Measurements from ENCODE around the gene HS3ST3B1.

Gene HS3ST3B1

DNA sequence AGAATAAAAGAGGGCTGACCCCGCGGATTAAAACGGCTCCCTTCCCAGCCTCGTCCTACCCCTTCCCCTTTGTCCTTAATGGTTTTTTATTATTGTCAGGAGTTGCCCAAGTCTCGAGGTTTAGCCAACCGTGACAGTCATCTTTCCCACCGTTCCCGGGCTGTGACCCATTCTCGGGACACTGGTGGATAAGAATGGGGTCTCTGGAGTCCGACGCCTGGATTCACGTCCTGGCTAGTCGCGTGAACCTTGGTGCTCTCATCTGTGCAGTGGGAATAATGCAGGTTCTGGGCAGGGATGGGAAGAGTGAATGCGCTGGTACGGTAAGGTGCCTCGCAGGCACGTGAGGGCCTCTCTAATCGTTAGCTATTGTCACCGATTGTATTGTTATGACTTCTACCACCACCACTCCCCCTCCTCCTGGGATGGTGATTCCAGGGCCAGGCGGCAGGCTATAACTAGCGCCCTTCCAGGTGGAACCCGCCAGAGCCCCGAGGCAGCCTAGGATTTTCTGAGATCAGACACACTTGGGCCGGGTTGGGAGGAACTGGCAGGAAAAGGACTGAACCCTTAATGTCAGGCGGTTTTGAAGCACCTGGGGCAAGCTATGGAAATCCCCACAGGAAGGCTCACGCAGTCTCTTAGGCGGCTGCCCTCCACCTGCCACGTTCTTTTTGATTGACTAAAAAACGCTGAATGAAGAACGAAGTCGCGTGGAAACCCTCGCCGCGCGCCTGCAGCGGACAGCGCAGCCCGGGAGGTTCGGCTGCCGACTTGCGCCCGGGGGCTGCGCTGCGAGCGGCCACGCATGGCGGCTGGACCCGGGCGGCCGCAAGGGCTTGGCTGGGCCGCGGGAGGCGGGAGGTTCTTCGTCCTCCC lies 2.7 kb downstream of the HS3ST3B1 start:
- DNase-seq (ENCODE audit: low read depth in 2 of 2): no peak

DNA sequence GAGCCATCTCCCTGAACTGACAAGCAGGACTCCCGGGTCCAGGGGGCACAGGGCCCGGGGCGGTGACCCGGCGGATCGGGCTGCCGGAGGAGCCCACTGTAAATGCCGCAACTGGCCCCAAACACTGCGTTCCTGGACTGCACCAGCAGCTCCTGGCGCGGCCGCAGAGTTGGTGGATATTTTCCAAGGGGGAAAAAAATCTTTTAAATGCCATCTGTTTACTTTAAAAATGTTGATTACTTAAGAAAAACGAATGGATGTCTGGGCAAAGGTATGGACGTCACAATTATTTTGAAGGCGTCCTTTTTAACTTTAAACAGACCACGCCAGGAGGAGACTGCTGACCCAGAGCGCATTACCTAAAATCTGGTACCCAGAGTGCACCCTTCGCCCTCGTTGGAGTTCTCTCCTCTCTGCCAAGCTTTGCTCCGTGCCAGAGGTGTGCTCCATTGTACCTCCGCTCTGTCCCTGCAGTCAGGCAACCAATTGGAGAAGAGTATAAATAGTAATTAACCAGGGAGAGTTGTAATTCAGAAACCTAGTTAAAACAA lies 3.4 kb downstream of the HS3ST3B1 start:
- DNase-seq (ENCODE audit: low read depth in 2 of 2): no peak

DNA sequence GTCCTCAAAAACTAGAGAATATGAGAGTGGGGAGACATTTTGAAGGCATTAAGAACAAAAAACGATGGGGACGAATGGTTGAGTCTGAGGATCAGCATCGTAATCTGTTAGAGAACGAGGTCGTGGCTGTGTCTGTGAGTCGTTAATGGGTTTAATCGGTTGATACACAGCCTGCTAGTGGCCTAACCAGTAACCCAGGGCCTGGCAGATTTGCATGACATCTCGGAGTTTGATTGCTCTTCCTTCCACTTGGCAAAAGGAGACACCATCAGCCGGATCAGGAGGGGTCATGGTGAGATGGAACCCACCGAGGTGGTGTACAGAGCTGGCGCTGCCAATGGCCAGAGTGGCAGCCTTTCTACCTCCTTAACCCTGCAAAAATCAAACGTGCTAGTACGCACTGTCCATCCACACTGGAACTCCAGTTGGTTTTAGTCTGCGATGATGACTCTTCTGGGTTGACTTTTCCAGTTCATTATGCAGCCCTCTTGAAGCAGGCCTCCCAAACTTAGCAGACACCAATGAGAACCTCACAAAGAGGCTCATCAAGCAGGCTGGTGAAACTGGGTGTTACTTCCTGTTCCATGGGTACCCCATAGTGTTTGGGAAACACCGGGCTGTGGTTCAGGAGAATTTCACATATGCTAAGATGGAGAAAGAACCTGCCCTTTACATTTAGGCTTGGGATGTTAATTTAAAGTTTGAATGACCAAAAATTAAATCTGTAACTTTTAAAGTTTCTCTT lies 4.1 kb downstream of the HS3ST3B1 start:
- no peak for DNase-seq (ENCODE audit: low read depth in 2 of 2)

DNA sequence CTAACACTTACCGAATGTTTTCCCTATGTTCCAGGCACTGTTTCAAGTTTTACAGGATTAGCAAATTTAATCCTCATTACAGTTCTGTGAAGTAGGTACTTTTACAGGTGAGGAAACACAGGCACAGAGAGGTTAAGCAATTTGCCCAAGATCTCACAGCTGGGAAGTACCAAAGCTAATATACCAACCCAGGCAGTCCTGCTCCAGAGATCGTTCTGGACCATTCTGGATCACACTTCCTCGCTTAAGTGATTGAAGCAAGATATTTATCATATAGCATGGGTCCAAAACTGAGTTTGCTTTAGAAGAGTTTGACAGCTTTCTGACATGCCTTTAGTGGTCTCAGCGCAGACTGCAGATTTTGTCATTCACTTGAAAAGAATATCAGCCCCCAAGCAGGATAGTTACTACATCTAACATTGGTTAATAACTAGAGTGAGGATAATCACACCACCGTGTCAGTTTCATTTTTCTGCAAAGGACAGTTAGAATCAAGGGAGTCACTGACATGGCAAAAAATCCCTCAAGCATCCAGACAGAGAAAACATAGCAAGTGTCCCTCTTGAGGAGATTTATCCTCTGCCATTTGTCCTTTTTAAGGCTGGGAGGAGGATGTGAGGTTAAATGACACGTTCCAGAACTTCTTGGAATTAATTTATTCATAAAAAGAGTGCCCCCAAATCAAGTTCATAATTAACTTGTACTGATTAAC lies 5.1 kb downstream of the HS3ST3B1 start:
- DNase-seq (ENCODE audit: low read depth in 2 of 2): no peak

DNA sequence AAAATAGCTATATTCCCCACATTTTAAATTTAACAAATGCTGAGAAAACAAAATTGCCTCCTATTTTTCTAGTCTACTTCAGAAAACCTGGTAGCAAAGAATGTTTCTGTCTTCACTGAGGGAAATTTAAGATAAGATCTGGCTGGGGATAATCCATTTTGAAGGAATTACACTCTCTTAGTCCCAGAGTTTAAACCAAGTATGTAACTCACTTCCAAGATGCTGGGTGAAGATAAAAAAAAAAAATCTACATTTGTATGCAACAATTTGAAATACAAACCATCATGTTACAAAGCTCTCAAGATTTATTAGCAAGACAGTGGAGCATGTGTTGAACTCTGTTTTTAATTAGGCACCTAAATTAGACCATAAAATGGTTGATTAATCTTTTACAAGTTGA lies 5.7 kb downstream of the HS3ST3B1 start:
- DNase-seq (ENCODE audit: low read depth in 2 of 2): no peak

DNA sequence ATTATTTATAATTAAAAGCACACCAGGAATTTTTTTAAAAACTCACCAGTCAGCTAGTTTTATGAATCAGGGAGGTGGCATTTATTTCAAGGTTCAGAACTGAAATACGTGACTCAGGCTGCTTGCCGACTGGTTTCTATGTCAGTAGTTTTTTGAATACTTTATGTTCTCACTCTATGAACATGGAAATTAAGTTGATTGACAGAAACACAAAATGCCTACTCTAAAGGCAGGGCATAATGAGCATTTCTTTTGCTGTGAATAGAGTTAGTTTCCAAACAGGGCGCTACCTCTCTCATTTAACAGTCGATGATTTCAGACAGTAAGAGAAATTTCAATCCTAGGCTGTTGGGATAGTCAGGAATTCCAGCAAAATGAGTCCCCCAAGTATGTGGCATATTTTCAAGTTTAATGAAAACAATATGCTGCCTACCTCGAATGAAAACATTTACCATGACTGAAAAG lies 6.7 kb downstream of the HS3ST3B1 start:
- DNase-seq (ENCODE audit: low read depth in 2 of 2): no peak

DNA sequence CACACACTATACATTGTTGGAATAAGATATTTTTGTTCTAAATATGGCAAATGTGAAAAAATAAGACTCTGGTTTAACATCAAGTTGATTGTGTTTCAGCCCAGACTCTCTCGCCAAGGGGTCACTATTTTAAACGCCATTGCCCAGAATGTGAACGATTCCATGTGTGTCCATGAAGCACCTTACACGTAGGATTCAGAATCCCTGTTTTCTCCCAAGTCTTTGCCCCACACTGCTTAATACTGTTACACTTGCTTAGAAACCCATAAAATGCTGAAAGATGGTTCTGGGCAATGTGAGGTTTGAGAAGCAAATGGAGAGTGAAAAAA lies 7.7 kb downstream of the HS3ST3B1 start:
- DNase-seq (ENCODE audit: low read depth in 2 of 2): no peak

DNA sequence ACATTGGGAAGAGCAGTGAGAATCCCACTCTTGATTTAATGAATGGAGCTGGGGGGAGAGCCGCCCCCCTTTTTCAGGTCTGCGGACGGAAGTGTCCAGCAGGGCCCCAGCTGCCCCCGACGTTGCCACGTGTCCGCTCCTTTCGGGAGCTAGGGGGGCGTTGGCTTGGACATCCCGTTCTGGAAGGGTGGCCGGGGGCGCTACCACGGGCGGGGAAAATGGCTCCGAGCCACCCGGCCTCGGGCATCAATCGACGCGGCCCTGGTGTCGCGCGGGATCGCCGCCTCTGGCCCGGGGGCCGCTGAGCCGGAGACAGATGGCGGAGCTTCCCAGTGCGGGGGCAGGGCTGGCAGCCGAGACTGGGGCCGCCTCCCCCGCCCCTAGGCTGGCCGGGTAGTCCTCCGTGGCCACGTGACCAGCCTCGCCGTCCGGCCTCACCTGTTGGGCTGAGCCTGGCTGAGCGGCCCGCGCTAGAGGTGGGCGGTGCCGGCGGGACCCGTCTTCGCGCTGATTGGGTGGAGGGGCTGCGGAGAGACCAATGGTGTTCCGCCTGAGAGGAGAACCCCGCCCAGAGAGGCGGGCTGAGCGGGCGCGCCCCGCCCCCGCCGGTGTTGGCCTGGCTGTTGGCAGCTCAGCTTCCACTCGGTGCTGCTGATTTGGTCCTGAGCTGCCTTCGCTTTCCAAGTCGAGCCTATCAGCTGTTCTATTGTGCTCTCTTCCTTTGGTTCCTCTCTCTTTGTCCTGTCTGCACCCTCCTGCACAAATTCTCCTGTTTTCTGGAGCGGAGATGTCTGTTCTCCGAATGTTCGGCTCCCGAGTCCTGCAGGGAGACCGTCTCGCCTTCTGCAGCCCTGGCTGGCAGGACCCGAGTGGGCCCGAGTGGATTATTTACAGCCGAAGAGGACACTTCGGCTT lies 8.3 kb downstream of the HS3ST3B1 start:
- DNase-seq (ENCODE audit: low read depth in 2 of 2): peak; percentile 87 to 89

DNA sequence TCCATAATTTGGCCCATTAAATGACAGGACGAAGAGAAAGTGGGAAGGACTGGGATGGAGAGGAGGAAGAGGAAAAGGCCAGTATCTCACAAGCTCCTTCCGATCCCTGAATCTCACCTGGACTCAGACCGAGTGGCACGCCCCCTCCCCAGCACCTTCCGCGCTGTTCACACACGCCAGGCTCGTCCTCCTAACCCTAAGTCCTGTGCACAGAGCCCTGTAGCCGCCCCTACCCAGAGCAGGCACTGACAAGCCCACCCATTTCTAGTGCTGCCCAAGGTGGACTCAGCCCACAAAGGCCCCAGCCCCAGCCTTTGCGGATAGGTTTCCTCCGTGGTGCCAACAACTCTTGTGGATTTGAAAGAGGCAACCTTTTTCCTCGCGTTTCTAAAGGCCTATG lies 9.2 kb downstream of the HS3ST3B1 start:
- DNase-seq (ENCODE audit: low read depth in 2 of 2): no peak

DNA sequence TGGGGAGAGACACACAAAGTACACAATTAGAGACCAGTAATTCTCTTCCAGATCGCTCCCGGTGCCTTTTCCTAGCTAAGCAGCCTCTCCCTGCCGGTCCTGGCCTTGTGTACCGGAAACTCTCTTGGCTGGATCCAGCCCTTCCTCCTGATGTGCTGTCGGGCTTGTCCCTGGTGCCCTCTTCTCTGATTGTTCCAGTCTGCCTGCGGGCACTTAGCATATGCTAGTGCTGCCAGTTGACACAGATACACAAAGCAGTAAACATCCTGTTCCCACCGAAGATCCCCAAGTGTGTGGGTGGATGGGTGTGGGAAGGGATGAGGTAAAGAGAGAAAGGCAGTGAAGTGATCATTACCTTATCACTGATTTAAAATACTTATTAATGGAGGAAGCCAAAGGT lies 9.7 kb downstream of the HS3ST3B1 start:
- DNase-seq (ENCODE audit: low read depth in 2 of 2): no peak

DNA sequence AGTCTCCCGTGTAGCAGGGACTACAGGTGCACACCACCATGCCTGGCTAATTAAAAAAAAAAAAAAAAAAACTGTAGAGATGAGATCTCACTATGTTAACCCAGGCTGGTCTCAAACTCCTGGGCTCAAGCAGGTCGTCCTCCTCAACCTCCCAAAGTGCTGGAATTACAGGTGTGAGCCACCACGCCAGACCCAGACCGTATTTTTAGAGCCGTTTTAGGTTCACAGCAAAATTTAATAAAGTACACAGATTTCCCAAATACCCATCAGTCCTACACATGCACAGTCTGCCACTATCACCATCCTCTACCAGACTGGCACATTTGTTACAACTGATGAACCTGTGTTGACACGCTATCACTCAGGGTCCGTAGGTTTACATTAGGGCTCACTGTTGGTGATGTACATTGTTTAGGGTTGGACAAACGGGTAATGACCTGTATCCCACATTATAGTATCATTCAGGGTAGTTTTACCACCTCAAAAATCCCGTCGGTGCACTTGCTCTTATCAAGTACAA lies 10.4 kb downstream of the HS3ST3B1 start:
- no peak for DNase-seq (ENCODE audit: low read depth in 2 of 2)

DNA sequence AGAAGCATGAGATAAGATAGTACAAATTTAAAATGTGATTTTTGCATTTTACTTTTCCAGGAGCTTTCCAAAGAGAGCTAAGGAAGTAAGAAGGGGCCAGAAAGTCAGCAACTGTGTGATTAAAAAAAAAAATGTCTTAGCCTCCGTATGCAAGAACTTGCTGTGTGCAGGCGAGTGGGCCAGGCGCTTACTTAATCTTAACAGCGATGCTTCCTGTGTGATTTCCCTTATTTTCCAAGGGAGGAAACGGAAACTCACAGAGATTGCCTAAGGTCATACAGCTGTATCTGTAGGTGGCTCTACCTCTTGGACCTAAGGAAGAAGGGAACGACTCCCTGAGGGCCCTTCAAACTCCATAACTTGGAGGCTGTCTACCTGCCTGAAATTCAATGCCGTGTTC lies 11.1 kb downstream of the HS3ST3B1 start:
- no peak for DNase-seq (ENCODE audit: low read depth in 2 of 2)

DNA sequence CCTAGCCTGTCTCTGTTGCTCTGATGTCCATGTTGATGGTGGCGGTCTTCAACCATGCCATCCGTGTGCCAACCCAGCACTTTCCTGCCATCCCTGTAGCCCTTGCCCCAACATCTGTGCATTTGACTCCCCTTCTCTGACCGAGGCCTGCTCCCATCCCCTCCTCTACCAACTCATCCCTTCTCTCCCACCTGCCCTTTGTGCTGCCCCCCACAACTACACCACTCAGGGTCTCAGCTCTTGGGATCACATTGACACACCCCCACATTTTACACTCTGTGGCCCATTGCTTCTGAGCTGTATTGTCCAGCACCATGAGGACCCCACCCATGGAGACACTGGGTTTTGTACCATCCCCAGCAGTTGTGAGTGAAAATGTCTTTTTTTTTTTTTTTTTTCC lies 11.6 kb downstream of the HS3ST3B1 start:
- no peak for DNase-seq (ENCODE audit: low read depth in 2 of 2)

DNA sequence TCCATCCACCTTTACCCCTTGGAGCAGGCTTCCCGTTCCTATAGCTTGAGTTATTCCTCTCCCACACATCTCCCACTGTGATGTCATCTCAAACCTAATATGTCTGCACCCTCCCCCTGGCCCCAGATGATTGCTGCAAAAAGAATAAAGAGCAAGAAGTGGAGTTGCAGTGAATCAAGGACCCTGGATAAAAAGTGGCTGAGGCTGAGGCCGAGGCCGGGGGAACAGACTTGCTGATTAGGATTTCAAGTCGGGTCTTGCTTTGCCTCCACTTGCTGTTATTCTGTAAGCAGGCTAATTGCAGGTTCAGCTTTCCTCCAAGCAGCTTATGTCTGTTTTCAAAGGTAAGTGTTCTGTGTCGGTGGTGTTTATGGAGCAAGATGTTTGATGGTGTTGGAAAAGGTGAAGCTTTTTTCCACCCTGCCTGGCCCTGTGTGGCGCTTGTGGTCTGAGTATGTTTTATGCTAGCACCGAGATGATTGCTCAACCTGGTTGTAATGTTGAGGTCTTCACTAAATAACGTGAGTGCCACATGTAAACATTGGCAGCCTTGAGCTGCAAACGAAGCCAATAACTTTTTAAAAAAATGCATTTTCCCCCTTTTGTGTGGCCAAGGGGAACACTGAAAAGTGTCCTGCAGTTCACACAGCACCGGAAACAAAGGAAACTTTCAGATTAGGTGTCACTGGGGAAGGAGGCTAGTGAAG lies 15.4 kb downstream of the HS3ST3B1 start:
- no peak for DNase-seq (ENCODE audit: low read depth in 2 of 2)

DNA sequence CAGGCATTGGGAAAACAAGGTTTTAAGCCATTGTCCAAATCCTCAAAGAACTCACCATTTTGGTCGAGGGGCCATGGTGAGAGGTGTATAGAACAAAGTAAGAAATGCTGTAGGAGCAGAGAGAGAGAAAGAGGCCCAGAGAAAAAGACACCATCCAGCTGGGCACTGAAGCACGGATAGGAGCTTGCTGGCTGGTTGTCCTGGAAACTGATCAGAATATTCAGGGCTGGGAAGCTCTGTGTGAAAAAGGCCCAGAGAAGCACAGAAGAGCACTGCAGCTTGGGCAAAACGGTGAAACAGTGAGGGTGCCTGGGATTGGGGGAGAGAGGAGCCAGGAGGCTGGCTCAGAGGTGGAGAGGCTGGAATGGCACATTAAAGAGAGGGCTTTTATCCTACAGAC lies 16.5 kb downstream of the HS3ST3B1 start:
- no peak for DNase-seq (ENCODE audit: low read depth in 2 of 2)

DNA sequence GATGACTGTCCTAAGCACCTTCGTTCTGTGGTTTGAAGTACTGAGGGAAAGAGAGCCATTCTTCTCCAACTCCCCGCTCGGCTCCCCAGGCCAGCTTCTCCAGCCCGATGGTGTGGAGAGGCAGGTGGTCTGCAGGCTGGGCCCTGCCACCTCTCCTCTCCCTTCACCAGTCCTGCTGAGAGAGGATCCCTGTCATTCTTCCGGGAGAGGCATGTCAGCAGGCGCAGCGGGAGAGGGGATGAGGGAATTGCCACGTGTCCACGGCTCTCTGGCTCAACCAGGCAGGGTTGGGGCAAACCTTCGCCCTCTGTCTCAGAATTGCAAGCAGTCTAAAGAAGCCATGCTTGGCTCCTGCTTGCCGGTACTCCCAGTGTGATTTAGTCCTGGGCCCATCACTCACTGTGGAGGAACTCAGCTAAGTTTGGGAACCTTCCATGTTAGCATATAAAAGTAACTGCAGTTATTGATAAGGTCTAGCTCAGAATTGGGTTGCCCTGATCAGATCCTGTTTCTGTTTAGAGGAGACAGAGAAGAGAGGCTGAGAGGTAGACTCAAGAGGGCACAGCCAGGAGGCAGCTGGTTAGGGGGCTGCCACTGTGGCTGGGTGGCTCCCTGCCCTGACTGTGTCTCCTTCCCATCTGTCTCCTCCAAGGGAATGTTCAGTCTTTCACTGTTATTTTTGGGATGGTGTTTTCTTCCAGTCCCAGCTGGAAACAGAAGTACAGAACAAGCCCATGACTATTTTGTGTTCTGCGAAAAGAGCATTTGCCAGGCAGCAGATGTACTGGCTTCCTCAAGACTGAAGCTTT lies 17.4 kb downstream of the HS3ST3B1 start:
- DNase-seq (ENCODE audit: low read depth in 2 of 2): no peak

DNA sequence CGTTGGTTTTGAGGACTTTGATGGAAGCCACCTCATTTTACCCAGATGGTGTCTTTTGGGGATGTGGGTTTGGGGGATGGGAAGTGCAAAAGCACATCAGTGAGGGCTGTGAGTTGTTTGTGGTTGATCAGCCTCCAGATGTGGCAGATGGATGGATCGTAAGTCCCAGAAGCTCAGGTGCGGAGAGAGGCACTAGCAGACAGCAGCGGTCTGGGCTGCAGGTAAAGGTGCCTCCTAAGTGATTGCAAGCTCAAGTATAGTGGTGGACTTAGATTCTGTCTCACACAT lies 18.0 kb downstream of the HS3ST3B1 start:
- DNase-seq (ENCODE audit: low read depth in 2 of 2): no peak

DNA sequence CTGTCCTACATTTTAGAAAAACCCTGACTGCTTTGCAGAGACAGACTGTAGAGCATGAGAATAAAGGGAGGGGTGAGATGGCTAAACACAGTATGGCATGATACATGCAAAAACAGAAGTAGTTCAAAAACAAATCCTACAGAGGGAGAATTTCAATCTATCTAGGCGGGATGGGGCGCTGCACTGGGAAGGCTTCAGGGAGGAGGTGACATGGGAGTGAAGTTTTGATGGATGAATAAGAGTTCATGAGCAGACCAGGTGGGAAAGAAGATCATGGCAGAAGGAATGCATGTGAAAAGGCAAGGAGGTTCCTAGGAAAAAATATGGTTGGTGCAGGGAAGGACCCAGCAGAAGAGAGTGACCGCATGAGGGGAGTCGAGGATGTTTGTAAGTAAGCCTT lies 19.2 kb downstream of the HS3ST3B1 start:
- DNase-seq (ENCODE audit: low read depth in 2 of 2): no peak

DNA sequence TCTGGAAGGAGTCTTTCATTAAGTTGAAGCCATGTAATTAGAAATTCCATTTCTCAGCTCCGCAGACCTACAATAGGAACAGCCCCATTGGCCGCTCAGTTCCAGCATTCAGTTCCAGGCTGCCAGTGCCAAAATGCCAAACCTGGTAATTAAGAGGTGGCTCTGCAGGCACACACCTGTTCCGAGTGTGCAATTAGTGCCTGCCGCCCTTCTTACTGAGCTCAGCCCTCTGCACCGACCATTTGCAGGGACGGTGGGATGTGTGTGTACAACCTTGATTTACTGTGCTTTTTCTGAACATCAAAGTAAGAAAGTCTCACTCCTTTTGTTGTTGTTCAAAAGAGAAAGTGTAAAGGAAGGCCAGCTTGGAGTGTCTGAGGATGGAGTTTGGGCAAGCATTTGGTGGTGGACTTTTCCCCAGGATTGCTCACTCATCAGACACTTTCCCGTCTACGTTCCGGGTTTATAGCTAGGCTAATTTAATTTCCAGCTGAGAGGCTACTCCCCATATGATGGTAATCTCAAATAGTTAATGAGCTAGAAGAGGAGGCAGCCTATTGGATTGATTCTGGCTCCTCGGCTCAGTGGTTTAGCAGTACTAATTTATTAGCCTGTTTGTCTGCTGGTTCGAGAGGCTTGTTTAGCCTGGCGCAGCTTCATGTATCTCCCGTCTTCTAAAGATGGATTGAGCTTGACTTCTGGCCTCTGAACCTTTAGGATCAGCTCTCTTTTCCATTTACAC lies 20.0 kb downstream of the HS3ST3B1 start:
- DNase-seq (ENCODE audit: low read depth in 2 of 2): no peak
